ENCODE results near the gene CRMP1. TPM values are rescaled to one million over a fixed set of nuclear protein-coding genes. Genes with fewer than 3 reads are reported as not detected.
"Not testable (repeated sequence)": the region's sequence is repeated elsewhere in the genome, so short reads cannot be mapped to it uniquely, and the experiment has no call there.

The CRMP1 gene
- polyA plus RNA-seq, 3 donors = 0.22 to 2.2 (median 0.70) TPM

DNA sequence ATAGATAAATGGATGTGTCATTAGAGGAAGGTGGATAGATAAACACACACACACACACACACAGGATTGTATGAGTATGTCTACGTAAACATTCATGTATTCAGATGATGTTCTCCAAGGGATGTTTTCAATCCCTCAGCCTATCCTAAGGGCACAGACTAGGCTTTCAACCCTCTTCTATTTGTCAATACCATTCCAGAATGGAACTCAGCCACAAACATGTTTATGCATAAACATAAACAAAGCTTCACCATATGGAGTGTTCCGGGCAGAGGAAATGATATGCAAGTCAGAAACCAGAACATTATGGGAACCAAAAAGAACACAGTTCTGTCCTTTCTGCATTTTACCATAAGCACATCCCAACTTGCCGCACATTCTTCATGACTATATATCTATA is 25.0 kb downstream of the CRMP1 start:
- H3K27ac ChIP-seq (ENCODE audit: low read depth, low read length) = no peak overlapping the region
- WGBS, 3 donors = 93 to 95% (median 94%) methylated on average over 3 of the region's 3 CpGs

DNA sequence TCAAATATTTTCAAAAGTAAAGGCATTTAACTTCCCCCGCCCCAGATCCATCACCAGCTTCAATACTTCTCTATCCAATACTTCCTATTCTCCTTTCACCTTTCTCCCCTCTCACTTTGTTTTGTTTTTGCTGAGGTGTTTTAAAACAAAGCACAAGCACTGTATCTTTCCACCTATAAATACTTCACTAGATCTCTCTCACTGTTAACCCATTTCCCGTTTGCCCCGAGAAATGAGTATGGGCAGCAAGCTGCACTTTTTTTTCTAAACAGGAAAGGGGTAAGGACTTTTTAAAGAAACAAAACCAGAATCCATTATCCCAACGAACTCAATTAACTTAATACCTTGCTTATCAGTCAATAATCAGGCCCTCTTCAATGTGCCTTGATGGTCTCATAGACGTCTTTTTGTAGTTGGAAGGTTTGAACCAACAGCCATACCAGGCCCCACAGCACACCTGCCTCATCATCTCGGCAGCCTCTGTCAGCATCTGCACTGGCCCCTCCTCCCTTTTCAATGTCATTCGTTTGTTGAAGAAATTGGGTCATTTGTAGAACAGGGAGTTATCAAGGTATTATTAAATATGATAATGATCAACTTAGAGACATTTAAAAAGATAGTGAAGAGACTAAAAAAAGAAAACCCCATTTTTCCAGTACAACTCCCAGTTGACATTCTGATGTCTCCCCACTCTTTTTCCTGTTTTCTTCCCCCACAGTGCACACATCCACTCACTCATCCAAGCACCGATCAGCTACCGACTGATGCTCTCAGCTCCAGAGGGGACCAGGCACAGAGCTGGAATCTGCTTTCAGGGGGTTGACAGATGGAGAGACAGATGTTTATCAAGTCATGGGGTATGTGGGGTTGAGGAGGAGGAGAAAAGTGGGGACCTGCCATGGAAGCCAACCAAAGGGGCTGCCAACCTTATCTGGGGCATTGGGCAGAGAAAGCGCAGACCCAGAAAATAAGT is 25.8 kb downstream of the CRMP1 start:
- 65 to 72% (median 72%) methylated on average over 10 of the region's 10 CpGs for WGBS, 3 donors

DNA sequence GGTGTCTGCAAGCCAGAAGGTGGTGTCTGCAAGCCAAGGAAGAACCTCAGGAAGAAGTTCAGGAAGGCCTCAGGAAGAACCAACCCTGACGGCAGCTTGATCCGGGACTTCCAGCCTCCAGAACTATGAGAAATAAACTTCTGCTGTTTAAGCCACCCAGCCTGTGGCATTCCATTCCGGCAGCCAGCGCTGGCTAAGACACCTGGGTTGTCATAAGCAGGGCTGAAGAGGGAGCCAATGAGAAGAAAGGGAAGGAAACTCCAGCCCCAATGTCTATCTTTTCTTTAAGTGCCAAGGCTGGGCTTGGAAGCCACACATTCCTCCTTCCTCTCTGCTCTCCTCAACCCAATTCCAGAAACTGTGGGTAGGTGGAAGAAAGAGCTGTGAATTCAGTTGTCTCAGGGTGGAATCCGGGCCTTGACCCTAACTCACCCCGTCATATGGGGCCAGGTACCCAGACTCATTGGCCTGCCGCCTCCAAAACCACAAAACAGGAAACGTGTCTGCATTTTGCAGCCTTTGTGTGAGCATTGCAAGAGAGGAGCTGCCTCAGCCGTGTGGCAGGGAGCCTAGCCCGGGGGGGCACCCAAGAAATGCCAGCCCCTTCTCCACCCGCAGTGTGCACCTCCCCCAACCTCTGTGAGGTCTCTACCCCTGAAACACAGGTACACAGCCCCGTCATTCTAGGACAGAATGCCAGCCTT is 26.8 kb downstream of the CRMP1 start:
- 40 to 61% (median 56%) methylated on average over 12 of the region's 12 CpGs for WGBS, 3 donors
- no peak overlapping the region for H3K27ac ChIP-seq (ENCODE audit: low read depth, low read length)

More for the DNA sequence above, 25.8 kb downstream of the CRMP1 start:
- H3K27ac ChIP-seq (ENCODE audit: low read depth, low read length) = no peak overlapping the region

DNA sequence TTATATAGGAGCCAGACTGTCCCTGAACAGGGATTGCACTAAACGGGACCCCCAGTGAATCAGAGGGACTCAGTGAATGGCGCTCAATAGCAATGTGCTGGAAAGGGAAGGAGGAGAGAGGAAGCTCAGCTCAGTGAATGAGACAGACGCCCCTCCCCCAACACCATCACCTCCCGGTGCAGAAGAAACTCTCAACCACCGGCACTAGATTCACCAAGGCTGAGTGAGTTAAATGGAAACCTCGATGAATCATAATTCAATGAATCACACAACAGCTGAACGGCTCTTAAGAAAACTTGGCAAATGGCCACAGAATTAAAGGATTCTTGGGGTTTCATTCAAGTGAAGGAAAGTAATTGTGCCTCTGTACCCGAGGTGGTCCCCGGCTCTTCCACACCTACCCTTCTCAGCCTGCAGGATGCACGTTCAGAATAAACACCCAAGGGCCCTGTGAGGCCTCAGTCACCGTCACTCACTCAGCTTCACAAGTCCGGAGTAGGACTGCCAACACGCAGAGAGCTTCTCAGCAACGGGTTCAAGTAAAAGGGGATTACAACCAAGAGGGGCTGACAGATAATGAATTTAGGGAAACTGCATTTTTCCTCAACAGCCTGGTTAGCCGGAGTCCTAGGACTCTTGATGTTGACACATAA is 29.3 kb downstream of the CRMP1 start:
- H3K27ac ChIP-seq (ENCODE audit: low read depth, low read length) = no peak overlapping the region
- 49 to 55% (median 50%) methylated on average over 15 of the region's 15 CpGs for WGBS, 3 donors

DNA sequence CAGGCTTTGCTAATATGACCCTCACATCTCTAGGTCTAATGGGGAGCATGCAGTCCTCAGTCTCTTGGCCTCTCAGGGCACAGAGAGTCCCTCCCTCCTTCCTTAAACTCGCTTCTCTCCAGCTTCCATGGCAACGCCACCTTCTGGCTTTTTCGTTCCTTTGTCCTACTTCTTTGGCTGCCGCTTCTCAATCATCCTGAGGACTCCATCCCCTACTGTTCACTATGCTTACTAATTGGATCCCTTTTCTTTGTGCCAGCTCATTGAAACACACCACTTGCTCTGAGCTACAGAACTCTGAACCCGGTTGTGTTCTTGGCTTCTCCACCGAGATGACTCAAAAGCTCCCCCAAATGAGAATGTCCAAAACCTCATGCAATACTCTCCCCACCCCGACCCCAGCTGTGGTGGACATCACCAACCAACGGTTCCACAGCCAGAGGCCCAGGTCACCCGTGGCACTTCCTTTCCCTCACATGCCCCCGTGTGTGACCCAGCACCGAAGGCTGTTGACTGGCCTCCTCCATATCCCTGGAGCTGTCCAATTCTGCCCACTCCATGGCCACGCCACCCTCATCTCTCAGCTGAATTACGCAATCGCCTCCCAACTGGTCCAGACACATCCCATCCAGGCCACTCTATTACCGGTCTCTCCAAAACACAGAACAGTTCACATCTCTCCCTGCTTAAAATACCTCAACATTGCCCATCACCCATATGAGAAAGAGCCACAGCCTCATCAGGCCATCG is 34.7 kb downstream of the CRMP1 start:
- no peak overlapping the region for H3K27ac ChIP-seq (ENCODE audit: low read depth, low read length)
- WGBS, 3 donors = 79 to 89% (median 87%) methylated on average over 16 of the region's 16 CpGs

DNA sequence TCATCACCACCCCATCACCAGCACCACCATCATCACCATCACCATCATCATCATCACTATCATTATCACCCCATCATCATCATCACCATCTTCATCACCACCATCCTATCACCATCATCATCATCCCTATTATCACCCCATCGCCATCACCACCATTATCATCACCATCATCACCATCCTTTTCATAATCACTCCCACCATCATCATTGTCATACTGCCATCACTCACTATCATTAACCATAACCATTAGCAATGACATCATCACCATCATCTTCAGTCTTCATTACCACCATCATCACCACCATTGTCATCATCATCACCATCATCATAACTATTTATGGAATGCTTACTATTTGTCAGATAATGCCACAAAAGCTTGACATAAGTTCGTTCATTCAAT is 35.7 kb downstream of the CRMP1 start:
- 66 to 94% (median 90%) methylated on average over 2 of the region's 2 CpGs for WGBS, 3 donors
- H3K27ac ChIP-seq (ENCODE audit: low read depth, low read length) = no peak overlapping the region

DNA sequence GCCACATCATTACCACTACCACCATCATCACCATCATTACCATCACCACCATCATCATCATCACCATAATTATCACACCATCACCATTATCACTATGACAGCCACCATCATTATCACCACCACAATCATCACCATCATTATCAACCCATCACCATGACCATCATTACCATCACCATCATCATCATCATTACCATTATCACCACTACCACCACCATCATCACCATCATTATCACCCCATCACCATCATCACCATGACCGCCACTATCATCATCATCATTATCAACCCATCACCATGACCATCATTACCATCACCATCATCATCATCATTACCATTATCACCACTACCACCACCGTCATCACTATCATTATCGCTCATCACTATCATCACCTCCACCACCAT is 36.5 kb downstream of the CRMP1 start:
- not testable (repeated sequence) for H3K27ac ChIP-seq (ENCODE audit: low read depth, low read length)
- WGBS, 3 donors = 94 to 98% (median 96%) methylated on average over 3 of the region's 3 CpGs

DNA sequence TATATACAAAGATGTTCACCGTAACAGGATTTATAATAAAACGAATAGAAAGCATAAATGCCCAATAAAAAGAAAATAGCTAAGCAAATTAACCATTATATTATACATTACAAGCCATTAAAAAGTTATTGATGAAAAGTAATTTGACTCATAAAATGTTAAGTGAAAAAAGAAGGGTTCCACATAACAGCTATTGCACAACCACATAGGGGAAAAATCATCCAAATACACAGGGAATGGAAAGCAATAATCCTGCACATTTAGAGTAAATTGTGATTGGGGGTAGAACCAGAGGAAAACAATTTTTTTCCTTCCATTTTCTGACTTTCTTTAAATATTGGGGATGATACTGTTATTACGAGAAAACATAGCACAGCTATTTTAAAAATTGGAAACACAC is 38.0 kb downstream of the CRMP1 start:
- no peak overlapping the region for H3K27ac ChIP-seq (ENCODE audit: low read depth, low read length)
- WGBS, 3 donors = 82 to 93% (median 91%) methylated on average over 3 of the region's 3 CpGs

DNA sequence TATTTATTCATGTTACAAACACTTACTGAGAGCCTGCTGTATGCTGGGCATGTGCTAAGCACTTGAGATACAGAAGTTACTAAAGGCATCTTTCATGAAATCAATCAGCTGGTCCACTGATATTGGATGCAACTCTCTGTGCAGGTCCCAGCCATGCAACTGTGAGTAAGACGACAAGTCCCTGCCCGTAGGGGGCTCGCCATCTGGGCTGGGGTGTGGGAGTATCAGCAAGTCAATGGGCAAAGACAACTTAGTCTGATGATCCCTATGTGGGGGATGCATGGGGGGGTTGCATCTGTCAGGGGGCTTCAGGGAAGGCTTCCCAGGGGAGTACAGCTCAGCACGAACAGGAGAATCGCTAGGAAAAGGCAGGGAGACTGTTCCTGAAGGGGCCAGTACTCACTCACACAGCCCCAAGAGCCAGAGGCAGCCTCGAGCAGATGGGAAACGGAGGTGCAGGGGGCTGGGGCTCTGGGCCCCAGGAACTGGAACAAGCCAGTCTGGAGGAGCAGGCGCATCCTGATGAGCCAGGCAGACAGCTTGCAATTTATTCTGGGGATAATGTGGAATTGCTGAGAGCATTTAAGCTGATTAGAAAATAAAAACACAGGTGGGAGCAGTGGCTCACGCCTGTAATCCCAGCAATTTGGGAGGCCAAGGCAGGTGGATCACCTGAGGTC is 40.2 kb downstream of the CRMP1 start:
- no peak overlapping the region for H3K27ac ChIP-seq (ENCODE audit: low read depth, low read length)
- WGBS, 3 donors = 68 to 87% (median 86%) methylated on average over 9 of the region's 9 CpGs

DNA sequence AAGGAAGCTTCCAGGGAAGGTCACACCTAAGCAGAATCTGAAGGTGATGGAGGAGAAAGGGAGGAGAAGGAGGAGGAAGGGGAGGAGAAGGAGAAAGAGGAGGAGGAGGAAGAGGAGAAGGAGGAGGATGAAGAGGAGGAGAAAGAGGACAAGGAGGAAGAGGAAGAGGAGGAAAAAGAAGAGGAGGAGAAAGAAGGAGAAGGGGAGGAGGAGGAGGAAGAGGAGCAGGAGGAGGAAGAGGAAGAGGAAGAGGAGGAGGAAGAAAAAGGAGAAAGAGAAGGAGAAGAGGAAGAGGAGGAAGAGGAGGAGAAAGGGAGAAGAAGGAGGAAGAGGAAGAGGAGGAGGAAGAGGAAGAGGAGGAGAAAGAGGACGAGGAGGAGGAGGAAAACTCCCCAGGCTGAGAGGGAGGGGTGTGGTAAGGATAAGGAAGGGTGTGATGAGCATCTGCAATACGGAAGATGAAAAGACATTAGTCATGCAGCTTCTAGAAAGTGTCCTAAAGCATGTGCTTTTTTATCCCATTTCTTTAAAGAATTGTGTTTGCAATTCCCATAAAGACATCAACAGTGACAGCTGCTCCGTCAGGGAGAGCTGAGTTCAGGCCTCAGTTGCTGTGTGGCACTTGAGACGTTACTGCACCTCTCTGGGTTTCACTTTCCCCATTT is 41.1 kb downstream of the CRMP1 start:
- H3K27ac ChIP-seq (ENCODE audit: low read depth, low read length) = no peak overlapping the region
- 62 to 72% (median 68%) methylated on average over 4 of the region's 4 CpGs for WGBS, 3 donors

DNA sequence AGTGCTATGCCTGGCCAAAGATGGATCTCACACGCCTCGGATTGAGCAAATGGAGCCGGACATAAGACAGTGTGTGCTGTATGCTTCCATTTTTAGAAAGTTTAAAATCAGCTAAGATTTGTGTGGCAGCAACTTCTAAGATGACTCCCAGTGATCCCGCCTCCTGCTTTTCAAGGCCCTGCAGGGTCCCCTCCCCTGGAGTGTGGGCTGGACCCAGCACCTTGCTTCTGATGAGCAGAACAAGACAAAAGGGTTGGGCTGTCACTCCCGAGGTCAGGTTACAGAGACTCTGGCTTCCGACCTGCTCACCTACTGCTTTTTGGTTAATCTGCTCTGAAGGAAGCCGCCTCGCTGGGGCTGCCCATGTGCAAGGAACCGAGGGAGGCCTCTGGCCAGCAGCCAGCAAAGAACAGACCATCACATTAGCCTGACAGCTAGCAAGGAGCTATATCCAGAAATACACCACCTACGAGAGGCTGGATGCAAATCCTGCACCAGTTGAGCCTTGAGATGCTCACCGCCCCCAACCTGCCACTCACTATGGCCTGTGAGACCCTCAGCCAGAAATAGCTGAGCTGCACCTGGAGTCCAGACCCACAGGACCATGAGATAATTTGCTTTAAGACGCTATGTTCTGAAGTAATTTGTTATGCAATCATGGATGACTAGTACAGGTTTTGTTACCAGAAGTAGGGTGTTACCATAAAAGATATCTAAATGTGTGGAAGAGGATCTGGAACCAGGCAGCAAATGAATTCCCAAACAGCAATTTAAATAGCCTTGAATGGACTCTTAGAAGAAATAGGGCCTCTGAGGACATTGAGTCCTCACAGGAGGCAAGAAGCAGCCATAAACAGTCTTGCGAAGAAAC is 47.6 kb downstream of the CRMP1 start:
- WGBS, 3 donors = 57 to 79% (median 76%) methylated on average over 13 of the region's 13 CpGs
- no peak overlapping the region for H3K27ac ChIP-seq (ENCODE audit: low read depth, low read length)

DNA sequence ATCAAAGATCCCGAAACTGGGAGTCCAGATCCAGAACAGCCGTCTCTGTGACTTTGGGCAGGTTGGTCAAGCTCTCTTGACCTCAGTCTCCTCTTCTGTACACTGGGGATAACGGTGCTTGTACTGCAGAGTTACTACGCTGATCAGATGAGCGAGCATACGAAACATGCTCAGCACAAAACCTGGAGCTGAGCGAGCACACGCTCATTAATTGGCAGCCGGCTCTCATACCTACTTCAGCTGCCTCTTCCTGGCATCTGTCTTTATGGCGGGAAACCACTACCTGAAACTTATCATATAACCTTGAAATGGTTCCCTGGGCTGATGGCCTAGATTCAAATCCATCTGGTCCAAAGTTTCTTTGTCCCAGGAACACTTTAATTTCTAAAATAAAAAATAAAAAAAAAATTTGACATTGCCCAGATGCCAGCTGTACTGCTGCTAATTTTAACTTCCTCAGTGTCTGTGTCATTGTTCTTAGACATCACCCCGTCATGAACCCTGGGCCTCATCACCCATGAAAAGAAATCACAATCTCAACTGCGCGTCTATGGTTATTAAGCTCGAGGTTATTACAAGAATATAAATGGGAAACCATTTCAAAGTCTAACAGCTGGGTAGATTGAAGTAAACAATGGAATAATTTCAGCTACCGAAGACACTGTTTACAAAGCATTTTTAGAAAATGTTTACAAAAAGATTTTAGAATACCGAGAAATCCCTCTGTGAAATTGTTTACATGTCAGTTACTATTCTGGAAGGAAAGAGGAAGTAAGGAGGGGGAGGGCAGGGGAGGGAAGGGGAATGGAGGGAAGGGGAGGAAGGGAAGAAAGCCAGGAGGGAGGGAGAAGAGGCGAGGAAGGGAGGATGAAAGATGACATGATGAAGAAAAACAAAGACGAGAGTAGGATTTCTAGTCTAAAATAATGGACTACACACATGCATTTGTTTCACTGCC is 49.0 kb downstream of the CRMP1 start:
- no peak overlapping the region for H3K27ac ChIP-seq (ENCODE audit: low read depth, low read length)
- WGBS, 3 donors = 63 to 70% (median 68%) methylated on average over 18 of the region's 18 CpGs

DNA sequence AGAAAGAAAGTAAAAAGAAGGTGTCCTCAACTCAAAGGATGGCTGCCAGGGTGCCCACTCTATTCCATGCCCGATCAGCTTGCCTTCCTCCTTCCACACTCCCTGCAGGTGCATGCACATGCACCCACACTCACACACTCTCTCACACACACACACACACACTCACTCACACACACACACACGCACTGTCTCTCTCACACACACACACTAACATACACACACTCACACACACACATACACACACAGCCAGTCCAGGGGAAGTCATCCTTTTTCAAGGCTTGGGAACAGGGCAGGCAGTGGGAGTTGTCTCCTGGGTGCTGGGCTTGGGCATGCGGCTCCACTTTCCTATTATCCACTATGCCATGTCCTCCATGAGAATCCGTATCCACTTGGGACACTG is 50.4 kb downstream of the CRMP1 start:
- 87 to 93% (median 89%) methylated on average over 4 of the region's 4 CpGs for WGBS, 3 donors
- no peak overlapping the region for H3K27ac ChIP-seq (ENCODE audit: low read depth, low read length)

DNA sequence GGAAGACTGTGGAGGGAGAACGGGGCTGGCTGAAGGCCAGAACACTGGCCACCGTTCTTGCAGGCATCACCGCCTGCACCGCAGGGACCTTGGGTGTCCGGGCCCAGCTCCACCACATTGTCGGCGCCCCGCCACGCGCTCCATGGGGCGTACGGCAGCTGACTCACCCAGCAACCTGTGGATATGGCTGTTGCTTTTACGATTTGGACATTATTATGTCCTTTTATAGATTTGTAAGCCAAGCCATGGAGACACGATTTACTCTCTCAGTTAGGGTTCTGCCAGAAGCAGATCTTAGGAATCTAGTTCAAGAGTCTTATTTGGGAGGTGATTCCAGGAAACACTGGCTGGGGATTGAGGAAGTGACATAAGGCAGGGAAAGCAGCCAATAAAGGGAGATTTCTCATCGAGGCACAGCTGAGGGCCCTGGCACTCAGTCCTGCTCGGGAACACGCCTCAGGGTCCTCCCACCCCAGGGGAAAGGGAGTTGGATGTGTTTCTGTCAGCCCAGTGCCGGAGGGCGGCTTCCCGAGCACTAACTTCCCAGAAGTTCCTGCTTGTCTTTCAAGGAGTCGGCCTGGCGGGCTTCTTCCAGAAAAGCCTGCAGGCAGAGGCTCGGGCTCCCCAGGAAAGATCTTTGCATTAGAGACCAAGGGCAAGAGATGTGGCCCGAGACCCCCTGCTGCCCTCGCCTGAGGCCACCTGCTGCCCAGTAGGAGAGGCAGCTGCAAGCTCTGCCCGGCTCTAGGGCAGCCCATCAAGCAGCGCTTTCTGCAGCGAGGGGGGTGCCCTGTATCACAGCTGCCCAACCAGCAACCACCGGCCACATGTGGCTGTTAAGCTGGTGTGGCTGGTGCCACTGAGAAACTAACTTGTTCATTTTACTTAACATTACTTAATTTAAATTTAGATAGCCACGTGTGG is 52.9 kb downstream of the CRMP1 start:
- H3K27ac ChIP-seq (ENCODE audit: low read depth, low read length) = no peak overlapping the region
- WGBS, 3 donors = 50 to 73% (median 59%) methylated on average over 30 of the region's 30 CpGs

Data from adipose tissue (tissue), 3 donors.